ENCODE results near the gene SORCS2. TPM values are rescaled to one million over a fixed set of nuclear protein-coding genes. Genes with fewer than 3 reads are reported as not detected.

SORCS2 gene
- total and polyA plus RNA-seq, 2 of the 13 experiments (the other 11 are each of a cell fraction or from before 2014, with no cell fraction given) = 0.82 to 1.0 TPM

GRCh38 chr4:7498446-7499200 is 306.3 kb downstream of the SORCS2 start:
- intact Hi-C loops (cut with micrococcal nuclease; ENCODE audit: unreplicated experiment) = no loop called here
- H3K4me3 ChIP-seq (replicated peaks in 1 of 3; ENCODE audit: insufficient read depth in 1 of 3, low read depth in 2 of 3, low read length in 3 of 3) = no peak overlapping the region
- no peak overlapping the region for H3K9ac ChIP-seq (ENCODE audit: insufficient read depth, low read depth, low read length)
- no TSS peak for BruUV-seq (replicated peaks)
- TF ChIP-seq ZNF331 (CRISPR knock-in tag; IDR thresholded peaks at IDR 0.05) = no peak
- no peak for TF ChIP-seq WIZ (CRISPR knock-in tag; IDR thresholded peaks at IDR 0.05)
- no peak for TF ChIP-seq ZNF24 (IDR thresholded peaks at IDR 0.05)
- TF ChIP-seq MNT (IDR thresholded peaks at IDR 0.05) = peak; percentile 84
- no peak for FAIRE-seq
- H3K9me3 ChIP-seq (ENCODE audit: low read length) = no peaks in the 10 kb centered on the region
- peaks cover 9 to 49% of the 10 kb centered on the region in 2 experiments for H3K27me3 ChIP-seq (ENCODE audit: control insufficient read depth in 1 of 2, insufficient read depth in 2 of 2, low read length in 2 of 2)
- WGBS (ENCODE audit: low lambda C conversion rate) = 21% methylated on average over 11 of the region's 16 CpGs
- ChIA-PET CTCF (ENCODE audit: low intra/inter-chr PET ratio, low total read pairs) (no interaction called here), POLR2A (no interaction called here)
- no peaks in the 10 kb centered on the region for H3K36me3 ChIP-seq (replicated peaks in 1 of 2; ENCODE audit: control insufficient read depth in 1 of 2, insufficient read depth in 2 of 2, low read length in 2 of 2)
- no peak overlapping the region for H3K4me2 ChIP-seq (ENCODE audit: low read depth, low read length)
- DNase-seq (ENCODE audit: low spot score) = no peak
- ATAC-seq = no peak
- H3K4me1 ChIP-seq (ENCODE audit: insufficient read depth, low read length) = no peaks in the 10 kb centered on the region
- in situ Hi-C loops (cut with HindIII; ENCODE audit: extremely low pct_ligation_motif_present, low pct_unique_long_range_greater_than_20kb) = no loop called here
- no peak overlapping the region for H3K27ac ChIP-seq (ENCODE audit: extremely low read length, insufficient read depth, low read length)
- H4K20me1 ChIP-seq (ENCODE audit: insufficient read depth, low read length) = no peaks in the 10 kb centered on the region
- no peak overlapping the region for H2AFZ ChIP-seq (ENCODE audit: low read length)
- H3K79me2 ChIP-seq (ENCODE audit: insufficient read depth, low read length) = no peaks in the 10 kb centered on the region

GRCh38 chr4:7499661-7500060 is 307.3 kb downstream of the SORCS2 start:
- no peak overlapping the region for H3K4me2 ChIP-seq (ENCODE audit: low read depth, low read length)
- H3K9me3 ChIP-seq (ENCODE audit: low read length) = no peaks in the 10 kb centered on the region
- no peaks in the 10 kb centered on the region for H4K20me1 ChIP-seq (ENCODE audit: insufficient read depth, low read length)
- no peak overlapping the region for H3K4me3 ChIP-seq (replicated peaks in 1 of 3; ENCODE audit: insufficient read depth in 1 of 3, low read depth in 2 of 3, low read length in 3 of 3)
- FAIRE-seq (no peak), ATAC-seq (no peak), DNase-seq (ENCODE audit: low spot score) (no peak)
- POLR2A ChIA-PET = no interaction called here
- H3K4me1 ChIP-seq (ENCODE audit: insufficient read depth, low read length) = no peaks in the 10 kb centered on the region
- no TSS peak for BruUV-seq (replicated peaks)
- peaks cover 12 to 60% of the 10 kb centered on the region in 2 experiments for H3K27me3 ChIP-seq (ENCODE audit: control insufficient read depth in 1 of 2, insufficient read depth in 2 of 2, low read length in 2 of 2)
- H3K9ac ChIP-seq (ENCODE audit: insufficient read depth, low read depth, low read length) = no peak overlapping the region
- H2AFZ ChIP-seq (ENCODE audit: low read length) = no peak overlapping the region
- no peaks in the 10 kb centered on the region for H3K79me2 ChIP-seq (ENCODE audit: insufficient read depth, low read length)
- intact Hi-C loops (cut with micrococcal nuclease; ENCODE audit: unreplicated experiment) = no loop called here
- H3K36me3 ChIP-seq (replicated peaks in 1 of 2; ENCODE audit: control insufficient read depth in 1 of 2, insufficient read depth in 2 of 2, low read length in 2 of 2) = no peaks in the 10 kb centered on the region
- CTCF ChIA-PET (ENCODE audit: low intra/inter-chr PET ratio, low total read pairs) = no interaction called here
- WGBS (ENCODE audit: low lambda C conversion rate) = 21% methylated on average over 5 of the region's 16 CpGs
- in situ Hi-C loops (cut with HindIII; ENCODE audit: extremely low pct_ligation_motif_present, low pct_unique_long_range_greater_than_20kb) = no loop called here
- H3K27ac ChIP-seq (ENCODE audit: extremely low read length, insufficient read depth, low read length) = no peak overlapping the region
- no peak for TF ChIP-seq ZSCAN30 (CRISPR knock-in tag; IDR thresholded peaks at IDR 0.05)
- TF ChIP-seq ZNF503 (CRISPR knock-in tag; IDR thresholded peaks at IDR 0.05) = no peak
- no peak for TF ChIP-seq NONO (IDR thresholded peaks at IDR 0.05)
- TF ChIP-seq NONO (CRISPR knock-in tag; conservative IDR thresholded peaks at IDR 0.05) = no peak
- no peak for TF ChIP-seq TP53 (CRISPR knock-in tag; conservative IDR thresholded peaks at IDR 0.05)
- TF ChIP-seq PCBP1 (IDR thresholded peaks at IDR 0.05; ENCODE audit: borderline replicate concordance, low read depth, low read length) = no peak
- no peak for TF ChIP-seq LCORL (IDR thresholded peaks at IDR 0.05)
- TF ChIP-seq LCORL (CRISPR knock-in tag; IDR thresholded peaks at IDR 0.05) = no peak
- TF ChIP-seq DZIP1 (CRISPR knock-in tag; IDR thresholded peaks at IDR 0.05) = no peak
- TF ChIP-seq HNRNPL (IDR thresholded peaks at IDR 0.05; ENCODE audit: low read depth, low read length) = no peak
